ENCODE measurements around the gene SENP7. TPM values are rescaled to one million over a fixed set of nuclear protein-coding genes. Genes with fewer than 3 reads are reported as not detected.

Gene SENP7
- total RNA-seq, 2 experiments from 2014 or later: 17.7 to 19.5 TPM

DNA sequence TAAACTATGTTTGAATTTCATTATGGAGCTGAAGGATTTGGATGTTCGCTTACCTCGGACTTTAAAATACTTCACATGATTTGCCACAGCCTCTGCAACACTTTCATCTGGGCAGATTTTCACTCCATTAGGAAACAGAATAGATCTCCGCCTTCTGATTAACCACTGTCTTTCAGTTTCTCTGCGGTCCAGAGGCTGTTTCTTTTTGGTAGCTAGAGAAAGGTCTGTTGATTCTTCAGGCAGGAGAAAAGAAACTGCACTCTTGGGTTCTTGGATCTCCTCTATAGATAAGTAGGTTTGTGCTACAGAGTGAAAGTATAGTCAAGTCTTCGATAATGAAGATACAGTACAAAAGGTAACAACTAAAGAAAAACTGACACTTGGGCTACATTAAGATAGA, 193.5 kb downstream of the SENP7 start:
- no TSS peak for BruUV-seq (replicated peaks)

DNA sequence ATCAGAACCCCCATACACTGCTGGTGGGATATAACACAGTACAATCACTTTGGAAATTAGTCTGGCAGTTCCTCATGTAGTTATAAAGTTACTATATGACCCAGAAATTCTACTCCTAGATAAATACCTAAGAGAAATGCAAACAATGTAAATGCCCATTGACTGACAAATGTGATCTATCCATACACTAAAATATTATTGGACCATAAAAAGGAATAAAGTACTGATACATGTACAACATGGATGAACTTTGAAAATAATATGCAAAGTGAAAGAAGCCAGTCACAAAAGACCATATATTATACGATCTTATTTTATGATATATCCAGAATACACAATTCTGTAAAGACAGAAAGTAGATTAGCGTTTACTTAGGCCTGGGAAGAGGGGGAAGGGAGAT, 200.5 kb downstream of the SENP7 start:
- intact Hi-C loops (cut with micrococcal nuclease; ENCODE audit: unreplicated experiment): no loop called here
- no peaks in the 10 kb centered on the region for H3K79me2 ChIP-seq (ENCODE audit: insufficient read depth, low read depth, low read length)
- CTCF ChIA-PET (ENCODE audit: unreplicated experiment): no interaction called here

More for the DNA sequence above, 193.5 kb downstream of the SENP7 start:
- Histone ChIP-seq H3K27ac (ENCODE audit: low read depth, low read length, poor library complexity, severe bottlenecking) (no peak overlapping the region), H3K4me3 (ENCODE audit: low read depth, low read length, poor library complexity, severe bottlenecking) (no peak overlapping the region), H2AFZ (ENCODE audit: low read length) (no peak overlapping the region), H3K9me3 (ENCODE audit: low read length) (no peaks in the 10 kb centered on the region), H3K79me2 (ENCODE audit: insufficient read depth, low read depth, low read length) (no peaks in the 10 kb centered on the region), H3K4me2 (ENCODE audit: low read length) (no peak overlapping the region), H3K4me1 (ENCODE audit: insufficient read depth, low read length, poor library complexity, severe bottlenecking) (no peaks in the 10 kb centered on the region), H4K20me1 (ENCODE audit: insufficient read depth, low read length) (no peaks in the 10 kb centered on the region), H3K9me2 (ENCODE audit: insufficient read depth, low read length) (no peaks in the 10 kb centered on the region), H3K36me3 (ENCODE audit: insufficient read depth, low read length) (no peaks in the 10 kb centered on the region)
- intact Hi-C loops (cut with micrococcal nuclease; ENCODE audit: unreplicated experiment): no loop called here
- TF ChIP-seq CTCF (conservative IDR thresholded peaks at IDR 0.05; ENCODE audit: low read length) (no peak), EZH2phosphoT487 (IDR thresholded peaks at IDR 0.05; ENCODE audit: borderline replicate concordance, low read depth, low read length) (no peak)
- CTCF ChIA-PET (ENCODE audit: unreplicated experiment): no interaction called here
- no peak for DNase-seq (ENCODE audit: low spot score)
- POLR2A ChIA-PET: interaction anchor here (0.5 kb wide), 1 partner anchor 159 kb away, joined by 5 read pairs; no protein-coding TSS in a partner anchor

More for the DNA sequence above, 200.5 kb downstream of the SENP7 start:
- peaks cover 9% of the 10 kb centered on the region; the same call in 1 of the 2 replicates for H3K9me3 ChIP-seq (ENCODE audit: low read length)
- H4K20me1 ChIP-seq (ENCODE audit: insufficient read depth, low read length): no peaks in the 10 kb centered on the region
- H3K4me2 ChIP-seq (ENCODE audit: low read length): no peak overlapping the region
- no TSS peak for BruUV-seq (replicated peaks)
- H3K36me3 ChIP-seq (ENCODE audit: insufficient read depth, low read length): no peaks in the 10 kb centered on the region
- POLR2A ChIA-PET: interaction anchor here (0.8 to 1.0 kb wide), 2 partner anchors 8 to 12 kb away, joined by 3 to 4 read pairs; no protein-coding TSS in a partner anchor
- TF ChIP-seq CTCF (conservative IDR thresholded peaks at IDR 0.05; ENCODE audit: low read length) (no peak), EZH2phosphoT487 (IDR thresholded peaks at IDR 0.05; ENCODE audit: borderline replicate concordance, low read depth, low read length) (no peak)
- H2AFZ ChIP-seq (ENCODE audit: low read length): no peak overlapping the region
- no peak for DNase-seq (ENCODE audit: low spot score)
- no peak overlapping the region for H3K4me3 ChIP-seq (ENCODE audit: low read depth, low read length, poor library complexity, severe bottlenecking)
- H3K4me1 ChIP-seq (ENCODE audit: insufficient read depth, low read length, poor library complexity, severe bottlenecking): no peaks in the 10 kb centered on the region
- H3K9me2 ChIP-seq (ENCODE audit: insufficient read depth, low read length): no peaks in the 10 kb centered on the region
- no peak overlapping the region for H3K27ac ChIP-seq (ENCODE audit: low read depth, low read length, poor library complexity, severe bottlenecking)
